GM23248 (cell line): ENCODE results near the gene WWOX. TPM values are rescaled to one million over a fixed set of nuclear protein-coding genes. Genes with fewer than 3 reads are reported as not detected.

Experiments used
- DNase-seq: peaks from one replicate; pipeline ENCODE4 v3.0.0-alpha.2; 2015
- H2AFZ ChIP-seq: fragments of 200-600 bp; sonication (generic); 2 replicates; pipeline ENCODE4 v1.6.1; 2016; ENCODE audit warnings: antibody characterized with exemption
- H3F3A ChIP-seq: fragments of 200-600 bp; sonication (generic); 2 replicates; pipeline ENCODE4 v1.6.1; 2016; ENCODE audit warnings: mild to moderate bottlenecking, antibody characterized with exemption, mixed run types; ENCODE audit not compliant: insufficient read depth
- H3K27ac ChIP-seq: fragments of 200-600 bp; sonication (generic); 2 replicates; pipeline ENCODE4 v1.5.1; 2016; ENCODE audit warnings: mild to moderate bottlenecking
- H3K27me3 ChIP-seq: fragments of 200-600 bp; sonication (generic); replicated peaks from 2 replicates; pipeline ENCODE4 v1.6.1; 2016; ENCODE audit warnings: mild to moderate bottlenecking; ENCODE audit not compliant: insufficient read depth
- H3K36me3 ChIP-seq: fragments of 200-600 bp; sonication (generic); 2 replicates; pipeline ENCODE4 v1.6.1; 2016; ENCODE audit warnings: low read depth, mild to moderate bottlenecking
- H3K4me1 ChIP-seq: fragments of 200-600 bp; sonication (generic); 2 replicates; pipeline ENCODE4 v1.6.1; 2016; ENCODE audit warnings: mild to moderate bottlenecking; ENCODE audit not compliant: insufficient read depth
- H3K4me2 ChIP-seq: fragments of 200-600 bp; sonication (generic); one replicate; pipeline ENCODE4 v1.6.1; 2016; ENCODE audit warnings: mild to moderate bottlenecking; ENCODE audit not compliant: unreplicated experiment
- H3K4me3 ChIP-seq: fragments of 200-600 bp; sonication (generic); 2 replicates; pipeline ENCODE4 v1.5.1; 2016; ENCODE audit warnings: mild to moderate bottlenecking
- H3K79me2 ChIP-seq: fragments of 200-600 bp; sonication (generic); 2 replicates; pipeline ENCODE4 v1.6.1; 2016; ENCODE audit warnings: mild to moderate bottlenecking; ENCODE audit not compliant: insufficient read depth
- H3K9ac ChIP-seq: fragments of 200-600 bp; sonication (generic); 2 replicates; pipeline ENCODE4 v1.6.1; 2016; ENCODE audit warnings: mild to moderate bottlenecking
- H3K9me2 ChIP-seq: fragments of 200-600 bp; sonication (generic); 2 replicates; pipeline ENCODE4 v1.6.1; 2016; ENCODE audit warnings: mixed run types, mild to moderate bottlenecking, moderate library complexity; ENCODE audit not compliant: insufficient read depth
- H3K9me3 ChIP-seq: fragments of 200-600 bp; sonication (generic); one replicate; pipeline ENCODE4 v1.6.1; 2017; ENCODE audit warnings: low read depth
- H4K20me1 ChIP-seq: fragments of 200-600 bp; sonication (generic); 2 replicates; pipeline ENCODE4 v1.6.0; 2016; ENCODE audit not compliant: insufficient read depth
- EZH2 ChIP-seq: fragments of 200-600 bp; sonication (generic); IDR thresholded peaks from 2 replicates; pipeline ENCODE4 v1.6.1; 2018; ENCODE audit warnings: antibody characterized with exemption, mild to moderate bottlenecking; ENCODE audit not compliant: insufficient read depth, poor library complexity, severe bottlenecking
- EZH2phosphoT487 ChIP-seq: fragments of 200-600 bp; sonication (generic); IDR thresholded peaks from 2 replicates; pipeline ENCODE4 v1.6.1; 2018; ENCODE audit warnings: antibody characterized with exemption, moderate library complexity, mild to moderate bottlenecking, low read depth; ENCODE audit not compliant: insufficient read depth
- WGBS, 2 experiments: methylation state at CpG; one replicate each; pipeline ENCODE4 v1.1.6; 2015 to 2017; ENCODE audit warnings: low lambda C conversion rate in 2 of 2, low coverage in 1 of 2; ENCODE audit errors: missing lambda C conversion rate in 2 of 2; 5-methylcytosine and 5-hydroxymethylcytosine counted together
- in situ Hi-C: fragments of 300-500 bp; cut with MboI; formaldehyde crosslinking; loops from 2 replicates; pipeline ENCODE4 v1.15.0; 2020
- polyA plus RNA-seq: library from polyadenylated mRNA; unstranded; fragments of >200 nt; fragmentation: Nextera tagmentation; extraction: Ambion mirVana; gene quantifications from 2 replicates; pipeline ENCODE4 v1.2.1, GENCODE V29; 2016
- total RNA-seq: library from RNA; depleted of rRNA; stranded (reverse); fragments of >200 nt; shearing (Covaris generic); gene quantifications from 2 replicates; pipeline ENCODE4 v1.2.3, GENCODE V29; 2014

The WWOX gene
- total and polyA plus RNA-seq, 2 experiments from 2014 or later = 4.5 to 6.6 TPM

- Histone ChIP-seq H3K36me3 (no peaks in the 10 kb centered on the region), H3K9me3 (no peaks in the 10 kb centered on the region), H4K20me1 (no peaks in the 10 kb centered on the region), H3K79me2 (no peaks in the 10 kb centered on the region), H3K27ac (no peak overlapping the region), H2AFZ (no peak overlapping the region), H3K4me2 (no peak overlapping the region), H3K27me3 (no peaks in the 10 kb centered on the region), H3K9me2 (no peaks in the 10 kb centered on the region), H3K4me1 (no peaks in the 10 kb centered on the region), H3F3A (no peaks in the 10 kb centered on the region), H3K9ac (no peak overlapping the region), H3K4me3 (no peak overlapping the region)
- in situ Hi-C loops = no loop called here
- 6 to 13% methylated on average over 1 of the region's 1 CpG for WGBS, 2 experiments
- TF ChIP-seq EZH2 (no peak), EZH2phosphoT487 (no peak)
- no peak for DNase-seq
Measured at GRCh38 chr16:78352184-78352583, 252.7 kb downstream of the WWOX start.

- H3K27ac ChIP-seq = no peak overlapping the region
- no peaks in the 10 kb centered on the region for H3K27me3 ChIP-seq
- H3K4me1 ChIP-seq = no peaks in the 10 kb centered on the region
- H3F3A ChIP-seq = no peaks in the 10 kb centered on the region
- no peaks in the 10 kb centered on the region for H3K79me2 ChIP-seq
- no peak for DNase-seq
- no peaks in the 10 kb centered on the region for H3K36me3 ChIP-seq
- no peaks in the 10 kb centered on the region for H4K20me1 ChIP-seq
- no peak overlapping the region for H3K4me3 ChIP-seq
- H3K9me2 ChIP-seq = no peaks in the 10 kb centered on the region
- in situ Hi-C loops = no loop called here
- no peak overlapping the region for H2AFZ ChIP-seq
- H3K9ac ChIP-seq = no peak overlapping the region
- TF ChIP-seq EZH2phosphoT487 (no peak), EZH2 (no peak)
- H3K9me3 ChIP-seq = no peaks in the 10 kb centered on the region
- no peak overlapping the region for H3K4me2 ChIP-seq
- 44 to 54% methylated on average over 9 of the region's 9 CpGs for WGBS, 2 experiments
Measured at GRCh38 chr16:78353640-78354275, 254.3 kb downstream of the WWOX start.

- no peak for TF ChIP-seq EZH2phosphoT487
- TF ChIP-seq EZH2 = no peak
- in situ Hi-C loops = no loop called here
- Histone ChIP-seq H2AFZ (no peak overlapping the region), H3K4me1 (no peaks in the 10 kb centered on the region), H3K4me2 (no peak overlapping the region), H3K9me2 (no peaks in the 10 kb centered on the region), H3K79me2 (no peaks in the 10 kb centered on the region), H3K36me3 (no peaks in the 10 kb centered on the region), H3K27ac (no peak overlapping the region), H3F3A (no peaks in the 10 kb centered on the region), H3K4me3 (no peak overlapping the region), H3K9ac (no peak overlapping the region), H3K27me3 (no peaks in the 10 kb centered on the region), H3K9me3 (no peaks in the 10 kb centered on the region), H4K20me1 (no peaks in the 10 kb centered on the region)
- WGBS, 2 experiments = 47 to 51% methylated on average over 6 of the region's 6 CpGs
- no peak for DNase-seq
Measured at GRCh38 chr16:78362524-78363135, 263.2 kb downstream of the WWOX start.

- no peak overlapping the region for H3K4me3 ChIP-seq
- H2AFZ ChIP-seq = no peak overlapping the region
- no peaks in the 10 kb centered on the region for H3K79me2 ChIP-seq
- in situ Hi-C loops = no loop called here
- H3K27me3 ChIP-seq = no peaks in the 10 kb centered on the region
- H4K20me1 ChIP-seq = no peaks in the 10 kb centered on the region
- no peak for TF ChIP-seq EZH2phosphoT487
- TF ChIP-seq EZH2 = no peak
- H3K4me2 ChIP-seq = no peak overlapping the region
- H3K9me3 ChIP-seq = no peaks in the 10 kb centered on the region
- no peak overlapping the region for H3K9ac ChIP-seq
- WGBS, 2 experiments = 55 to 58% methylated on average over 12 of the region's 12 CpGs
- H3K36me3 ChIP-seq = no peaks in the 10 kb centered on the region
- DNase-seq = no peak
- no peaks in the 10 kb centered on the region for H3K4me1 ChIP-seq
- no peak overlapping the region for H3K27ac ChIP-seq
- no peaks in the 10 kb centered on the region for H3K9me2 ChIP-seq
- H3F3A ChIP-seq = no peaks in the 10 kb centered on the region
Measured at GRCh38 chr16:78363843-78364555, 264.5 kb downstream of the WWOX start.
